PFSK-1 (cell line): ENCODE results near the gene NEBL.

Source experiments
- FOXP2 ChIP-seq: optimal IDR thresholded peaks from 2 replicates; pipeline ENCODE3; 2011; ENCODE audit warnings: borderline replicate concordance, control low read depth, inconsistent platforms; ENCODE audit not compliant: insufficient read depth; ENCODE audit errors: extremely low read length, extremely low read depth
- POLR2AphosphoS5 ChIP-seq: IDR thresholded peaks from 2 replicates; pipeline ENCODE4 v1.6.1; 2012; ENCODE audit warnings: low read depth, mild to moderate bottlenecking, control low read depth, low read length, moderate library complexity
- SIN3A ChIP-seq: IDR thresholded peaks from 2 replicates; pipeline ENCODE4 v1.6.1; 2012; ENCODE audit warnings: mild to moderate bottlenecking, low read length, moderate library complexity, borderline replicate concordance; ENCODE audit not compliant: insufficient read depth
- TAF1 ChIP-seq: IDR thresholded peaks from 2 replicates; pipeline ENCODE4 v1.6.1; 2012; ENCODE audit warnings: low read length, control low read depth, borderline replicate concordance; ENCODE audit not compliant: insufficient read depth
- TF ChIP-seq, protein P1 (sequence below), 2 experiments: IDR thresholded peaks; 2 replicates each; pipeline versions ENCODE4 v1.6.1 to v1.8.0; 2011 to 2012; ENCODE audit warnings: low read depth in 2 of 2, low read length in 2 of 2, control low read depth in 1 of 2, inconsistent platforms in 1 of 2, mild to moderate bottlenecking in 1 of 2, moderate library complexity in 1 of 2; ENCODE audit not compliant: insufficient read depth in 1 of 2

Gene NEBL

DNA sequence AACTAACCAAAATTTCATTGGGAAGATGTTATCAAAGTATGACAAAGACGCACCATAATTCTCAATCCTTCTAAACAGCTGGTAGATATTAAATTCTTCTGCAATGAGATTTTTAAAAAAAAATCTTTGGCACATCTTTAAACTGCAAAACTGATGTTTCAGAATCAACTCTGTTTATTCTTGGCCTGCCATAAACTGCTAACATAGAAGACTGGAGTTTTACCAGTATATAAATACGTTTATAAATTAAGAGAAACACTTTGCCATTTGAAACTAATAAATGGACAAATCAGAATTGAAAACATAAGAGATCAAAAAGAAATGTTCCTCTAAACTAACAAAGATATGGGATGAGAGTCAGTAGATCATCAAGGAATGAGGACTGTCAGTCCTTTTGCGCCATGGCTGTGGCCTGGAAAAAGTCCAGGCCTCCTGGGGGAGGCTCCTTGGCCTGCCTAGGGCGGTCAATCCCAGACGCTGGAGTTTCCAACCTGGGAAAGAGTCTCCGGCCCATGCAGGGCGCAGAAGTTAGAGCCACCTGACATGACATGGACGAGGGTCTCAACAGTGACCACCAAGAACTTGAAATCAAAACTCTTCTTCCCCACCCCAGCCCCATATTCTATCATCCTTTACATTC lies 34.2 kb upstream of the NEBL start:
- TF ChIP-seq POLR2AphosphoS5, result no peak
- no peak for TF ChIP-seq FOXP2
- TF ChIP-seq, protein P1, sequence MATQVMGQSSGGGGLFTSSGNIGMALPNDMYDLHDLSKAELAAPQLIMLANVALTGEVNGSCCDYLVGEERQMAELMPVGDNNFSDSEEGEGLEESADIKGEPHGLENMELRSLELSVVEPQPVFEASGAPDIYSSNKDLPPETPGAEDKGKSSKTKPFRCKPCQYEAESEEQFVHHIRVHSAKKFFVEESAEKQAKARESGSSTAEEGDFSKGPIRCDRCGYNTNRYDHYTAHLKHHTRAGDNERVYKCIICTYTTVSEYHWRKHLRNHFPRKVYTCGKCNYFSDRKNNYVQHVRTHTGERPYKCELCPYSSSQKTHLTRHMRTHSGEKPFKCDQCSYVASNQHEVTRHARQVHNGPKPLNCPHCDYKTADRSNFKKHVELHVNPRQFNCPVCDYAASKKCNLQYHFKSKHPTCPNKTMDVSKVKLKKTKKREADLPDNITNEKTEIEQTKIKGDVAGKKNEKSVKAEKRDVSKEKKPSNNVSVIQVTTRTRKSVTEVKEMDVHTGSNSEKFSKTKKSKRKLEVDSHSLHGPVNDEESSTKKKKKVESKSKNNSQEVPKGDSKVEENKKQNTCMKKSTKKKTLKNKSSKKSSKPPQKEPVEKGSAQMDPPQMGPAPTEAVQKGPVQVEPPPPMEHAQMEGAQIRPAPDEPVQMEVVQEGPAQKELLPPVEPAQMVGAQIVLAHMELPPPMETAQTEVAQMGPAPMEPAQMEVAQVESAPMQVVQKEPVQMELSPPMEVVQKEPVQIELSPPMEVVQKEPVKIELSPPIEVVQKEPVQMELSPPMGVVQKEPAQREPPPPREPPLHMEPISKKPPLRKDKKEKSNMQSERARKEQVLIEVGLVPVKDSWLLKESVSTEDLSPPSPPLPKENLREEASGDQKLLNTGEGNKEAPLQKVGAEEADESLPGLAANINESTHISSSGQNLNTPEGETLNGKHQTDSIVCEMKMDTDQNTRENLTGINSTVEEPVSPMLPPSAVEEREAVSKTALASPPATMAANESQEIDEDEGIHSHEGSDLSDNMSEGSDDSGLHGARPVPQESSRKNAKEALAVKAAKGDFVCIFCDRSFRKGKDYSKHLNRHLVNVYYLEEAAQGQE (IDR thresholded peaks at IDR 0.05; ENCODE audit: insufficient read depth in 1 of 2, low read depth in 2 of 2, low read length in 2 of 2), result no peak
- TF ChIP-seq TAF1, result no peak
- TF ChIP-seq SIN3A, result no peak

DNA sequence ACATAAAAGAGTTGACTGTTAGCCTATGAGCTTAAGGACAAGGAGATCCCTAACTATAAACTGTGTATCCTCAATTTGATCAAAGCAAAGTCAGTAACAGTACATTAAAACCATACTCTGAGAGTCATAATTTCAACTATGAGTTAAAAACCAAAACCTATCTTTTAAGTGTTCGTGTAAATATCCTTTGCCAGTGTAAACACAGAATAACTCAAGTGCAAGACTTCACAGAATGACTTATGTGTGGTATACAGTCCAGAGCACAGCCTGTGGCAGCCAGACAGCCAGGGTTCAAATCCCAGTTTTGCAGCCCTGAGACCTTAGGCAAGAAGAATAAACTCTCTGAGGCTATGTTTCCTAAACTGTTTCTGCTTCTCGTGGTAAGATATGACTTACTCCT lies 30.3 kb upstream of the NEBL start:
- TF ChIP-seq FOXP2 (no peak), POLR2AphosphoS5 (no peak), TAF1 (no peak), SIN3A (no peak)
- TF ChIP-seq, protein P1 (IDR thresholded peaks at IDR 0.05; ENCODE audit: insufficient read depth in 1 of 2, low read depth in 2 of 2, low read length in 2 of 2), result no peak

DNA sequence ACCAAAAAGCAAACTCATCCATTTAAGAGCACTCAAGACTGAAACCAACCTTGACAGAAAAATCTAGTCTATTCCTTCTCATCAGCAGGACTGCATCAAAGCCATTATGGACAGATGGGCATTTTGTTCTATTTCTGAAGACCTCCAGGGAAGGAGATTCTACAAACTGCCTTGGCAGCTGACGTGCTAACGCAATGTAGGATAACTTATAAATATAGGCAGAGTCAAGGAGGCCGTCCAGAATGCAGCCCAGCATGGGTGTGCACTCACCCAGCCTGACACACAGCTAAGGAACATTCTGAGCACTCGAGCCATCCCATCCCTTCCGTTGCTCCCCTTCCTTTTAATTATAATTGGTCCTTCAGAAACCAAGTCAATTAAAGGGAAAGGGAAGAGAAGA lies 25.3 kb upstream of the NEBL start:
- TF ChIP-seq FOXP2, result no peak
- no peak for TF ChIP-seq TAF1
- TF ChIP-seq, protein P1 (IDR thresholded peaks at IDR 0.05; ENCODE audit: insufficient read depth in 1 of 2, low read depth in 2 of 2, low read length in 2 of 2), result no peak
- no peak for TF ChIP-seq POLR2AphosphoS5
- TF ChIP-seq SIN3A, result no peak

DNA sequence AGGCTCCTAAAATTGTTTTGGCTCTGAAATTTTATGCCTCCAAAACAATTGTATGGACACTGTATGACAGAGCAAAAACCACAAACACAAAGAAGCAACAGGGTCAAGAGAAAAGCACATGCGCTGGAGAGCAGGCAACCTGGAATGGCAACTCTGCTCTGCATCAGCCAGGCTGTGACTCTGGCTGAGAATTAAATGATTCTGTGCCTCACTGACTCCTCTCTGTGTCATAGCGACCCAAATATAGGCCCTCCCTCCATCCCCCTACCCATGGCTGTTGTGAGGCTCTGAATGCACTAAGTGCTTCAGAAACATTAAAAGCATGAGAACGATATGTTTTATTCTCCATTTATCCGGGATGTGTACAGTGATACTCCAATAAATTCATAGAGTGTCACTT lies 24.9 kb upstream of the NEBL start:
- TF ChIP-seq FOXP2 (no peak), TAF1 (no peak), SIN3A (no peak), POLR2AphosphoS5 (no peak)
- TF ChIP-seq, protein P1 (IDR thresholded peaks at IDR 0.05; ENCODE audit: insufficient read depth in 1 of 2, low read depth in 2 of 2, low read length in 2 of 2), result no peak

DNA sequence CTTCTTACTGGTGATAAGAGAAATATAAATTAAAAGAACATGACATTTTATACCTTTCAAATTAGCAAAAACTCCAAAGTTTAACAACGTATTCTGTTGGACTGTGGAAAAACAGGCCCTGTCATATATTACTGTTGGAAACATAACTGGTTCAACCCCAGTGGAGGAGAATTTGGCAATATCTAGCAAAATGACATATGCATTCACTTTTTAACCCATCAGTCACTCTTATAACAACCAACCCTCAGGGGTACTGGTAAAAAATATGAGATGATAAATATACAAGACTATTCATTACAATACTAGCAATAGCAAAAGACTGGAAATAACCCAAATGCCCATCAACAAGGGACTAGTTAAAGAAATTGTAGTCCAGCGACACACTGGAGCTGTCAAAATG lies 22.9 kb upstream of the NEBL start:
- TF ChIP-seq SIN3A (no peak), TAF1 (no peak), POLR2AphosphoS5 (no peak), FOXP2 (no peak)
- TF ChIP-seq, protein P1 (IDR thresholded peaks at IDR 0.05; ENCODE audit: insufficient read depth in 1 of 2, low read depth in 2 of 2, low read length in 2 of 2), result no peak
